ENCODE data around the gene TMEM167B.

GRCh38 chr1:109089242-109090015, 1.1 kb upstream of the TMEM167B start:
- TF ChIP-seq JUN (IDR thresholded peaks at IDR 0.05; ENCODE audit: low read depth, low read length) (no peak), POLR2A (IDR thresholded peaks at IDR 0.05; ENCODE audit: control extremely low read depth in 1 of 2, low read depth in 2 of 2, low read length in 2 of 2) (no peak), CTCF (IDR thresholded peaks at IDR 0.05; ENCODE audit: control extremely low read depth in 1 of 3, insufficient read depth in 1 of 3, low read depth in 1 of 3, low read length in 3 of 3) (peak; percentile 64 to 81 (median 71)), CHD2 (IDR thresholded peaks at IDR 0.05; ENCODE audit: low read length) (no peak), KDM1A (IDR thresholded peaks at IDR 0.05; ENCODE audit: borderline replicate concordance, low read length) (no peak), NRF1 (IDR thresholded peaks at IDR 0.05; ENCODE audit: low read depth, low read length) (no peak), USF2 (IDR thresholded peaks at IDR 0.05; ENCODE audit: low read length) (no peak), ASH2L (IDR thresholded peaks at IDR 0.05; ENCODE audit: low read length) (no peak), TAF1 (IDR thresholded peaks at IDR 0.05; ENCODE audit: low read depth, low read length) (no peak), ZNF274 (IDR thresholded peaks at IDR 0.05; ENCODE audit: borderline replicate concordance, extremely low read depth, low read length) (no peak)

Data from H1 (cell line).